ENCODE data around the gene PDS5A.
"Not testable (repeated sequence)": the region's sequence is repeated elsewhere in the genome, so short reads cannot be mapped to it uniquely, and the experiment has no call there.

PDS5A gene

DNA sequence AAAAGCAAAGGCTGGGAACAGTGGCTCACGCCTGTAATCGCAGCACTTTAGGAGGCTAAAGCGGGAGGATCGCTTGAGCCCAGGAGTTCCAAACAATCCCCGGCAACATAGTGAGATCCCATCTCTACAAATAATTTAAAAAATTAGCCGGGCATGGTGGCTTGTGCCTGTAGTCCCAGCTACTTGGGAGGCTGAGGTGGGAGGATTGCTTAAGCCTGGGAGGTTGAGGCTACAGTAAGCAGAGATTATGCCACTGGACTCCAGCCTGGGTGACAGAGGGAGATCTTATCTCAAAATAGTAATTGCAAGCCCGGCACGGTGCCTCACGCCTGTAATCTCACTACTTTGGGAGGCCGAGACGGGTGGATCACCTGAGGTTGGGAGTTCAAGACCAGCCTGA, 139.3 kb downstream of the PDS5A start:
- not testable (repeated sequence) for DNase-seq (ENCODE audit: low read depth in 2 of 2)

DNA sequence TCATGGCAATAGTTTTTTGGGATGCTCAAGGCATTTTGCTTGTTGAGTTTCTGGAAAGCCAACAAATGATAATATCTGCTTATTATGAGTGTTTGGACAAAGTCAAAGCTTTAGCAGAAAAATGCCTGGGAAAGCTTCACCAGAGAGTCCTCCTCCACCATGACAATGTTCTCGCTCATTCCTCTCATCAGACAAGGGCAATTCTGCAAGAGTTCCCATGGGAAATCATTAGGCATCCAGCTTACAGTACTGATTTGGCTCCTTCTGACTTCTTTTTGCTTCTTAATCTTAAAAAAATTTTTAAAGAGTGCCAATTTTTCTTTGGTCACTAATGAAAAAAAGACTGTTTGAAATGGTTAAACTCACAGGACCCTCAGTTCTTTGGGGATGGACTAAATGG, 143.4 kb downstream of the PDS5A start:
- DNase-seq (ENCODE audit: low read depth in 2 of 2) = no peak

DNA sequence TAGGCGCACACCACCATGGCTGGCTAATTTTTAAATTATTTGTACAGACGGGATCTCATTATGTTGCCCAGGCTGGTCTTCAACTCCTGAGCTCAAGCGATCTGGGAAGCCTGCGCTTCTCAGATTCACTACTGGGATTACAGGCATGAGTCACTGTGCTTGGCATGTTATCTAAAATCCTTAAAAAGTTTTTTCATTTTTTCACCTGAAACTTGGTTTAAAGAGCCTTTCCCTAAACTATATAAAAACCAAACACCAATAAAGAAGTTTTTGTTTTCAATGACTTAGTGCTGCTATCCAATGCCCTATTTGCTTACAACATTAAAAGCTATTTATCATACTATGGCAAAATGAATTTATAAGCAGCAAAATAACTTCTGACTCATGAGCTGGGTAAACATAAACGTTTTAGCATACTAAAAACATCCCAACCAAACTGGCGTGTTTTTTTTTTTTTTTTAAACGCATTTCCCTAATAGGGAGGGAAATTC, 151.9 kb downstream of the PDS5A start:
- DNase-seq (ENCODE audit: low read depth in 2 of 2) = no peak

DNA sequence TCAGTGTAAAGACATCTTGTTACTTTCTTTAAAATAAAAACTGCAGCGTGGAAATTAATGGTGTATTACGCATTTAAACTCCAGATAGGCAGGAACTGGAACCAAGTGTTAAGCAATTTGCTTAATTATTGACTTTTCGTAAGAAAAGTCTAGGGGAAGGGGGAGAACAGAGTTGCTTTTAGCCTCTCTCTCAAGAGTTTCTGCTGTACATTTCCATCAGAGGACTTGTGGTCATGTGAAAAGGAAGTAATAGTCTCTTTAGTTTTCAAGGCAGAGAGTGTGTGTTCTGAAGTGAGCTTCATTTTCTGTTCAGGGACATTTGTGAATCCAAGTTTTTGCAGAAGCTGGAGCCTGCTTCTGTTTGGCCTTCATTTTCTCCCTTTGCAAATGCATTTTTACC, 152.6 kb downstream of the PDS5A start:
- no peak for DNase-seq (ENCODE audit: low read depth in 2 of 2)

DNA sequence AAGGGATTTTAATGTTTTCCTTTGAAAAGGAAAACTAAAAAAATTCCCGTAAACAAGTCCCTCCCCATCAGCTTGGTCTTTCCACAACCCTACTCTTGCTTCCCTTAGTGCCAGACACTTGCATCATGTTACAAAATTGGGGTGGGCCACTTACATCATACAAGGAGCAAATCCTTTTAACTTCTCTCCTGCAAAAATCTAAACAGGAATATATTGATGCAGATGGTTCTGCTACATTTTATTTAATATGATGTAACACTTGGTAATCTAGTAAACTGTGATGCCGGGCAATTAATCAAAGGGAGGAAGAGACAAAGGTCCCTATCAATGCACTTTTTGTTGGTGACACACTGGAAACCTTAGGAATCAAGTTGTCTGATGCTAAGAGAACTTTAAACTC, 154.5 kb downstream of the PDS5A start:
- DNase-seq (ENCODE audit: low read depth in 2 of 2) = no peak

DNA sequence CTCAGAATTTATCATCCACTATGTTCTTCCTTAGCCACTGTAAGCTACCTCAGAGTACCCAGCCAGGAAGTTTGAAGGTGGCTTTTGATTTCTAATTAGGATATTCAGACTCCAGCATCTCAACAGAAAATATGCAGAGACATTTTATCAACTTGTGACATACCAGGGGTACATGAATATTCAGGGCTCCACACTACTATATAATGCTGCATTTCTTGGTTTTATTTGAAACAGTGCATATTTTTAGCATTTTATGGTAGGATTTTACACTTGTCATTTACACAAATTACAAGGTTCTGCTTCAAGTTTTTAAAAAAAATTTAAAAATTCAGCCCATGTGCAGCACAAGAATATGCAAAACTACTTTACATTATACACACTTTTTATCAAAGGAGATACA, 155.0 kb downstream of the PDS5A start:
- no peak for DNase-seq (ENCODE audit: low read depth in 2 of 2)

DNA sequence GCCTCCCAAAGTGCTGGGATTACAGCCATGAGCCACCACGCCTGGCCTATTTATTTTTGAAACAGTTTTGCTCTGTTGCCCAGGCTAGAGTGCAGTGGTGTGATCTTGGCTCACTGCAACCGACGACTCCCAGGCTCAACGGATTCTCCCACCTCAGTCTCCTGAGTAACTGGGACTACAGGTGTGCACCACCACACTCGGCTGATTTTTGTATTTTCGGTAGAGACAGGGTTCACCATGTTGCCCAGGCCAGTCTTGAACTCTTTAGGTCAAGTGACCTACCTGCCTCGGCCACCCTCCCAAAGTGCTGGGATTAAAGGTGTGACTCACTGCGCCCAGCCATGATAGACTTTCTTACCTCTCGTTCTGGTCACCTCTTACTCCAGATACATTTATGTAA, 155.8 kb downstream of the PDS5A start:
- DNase-seq (ENCODE audit: low read depth in 2 of 2) = no peak

DNA sequence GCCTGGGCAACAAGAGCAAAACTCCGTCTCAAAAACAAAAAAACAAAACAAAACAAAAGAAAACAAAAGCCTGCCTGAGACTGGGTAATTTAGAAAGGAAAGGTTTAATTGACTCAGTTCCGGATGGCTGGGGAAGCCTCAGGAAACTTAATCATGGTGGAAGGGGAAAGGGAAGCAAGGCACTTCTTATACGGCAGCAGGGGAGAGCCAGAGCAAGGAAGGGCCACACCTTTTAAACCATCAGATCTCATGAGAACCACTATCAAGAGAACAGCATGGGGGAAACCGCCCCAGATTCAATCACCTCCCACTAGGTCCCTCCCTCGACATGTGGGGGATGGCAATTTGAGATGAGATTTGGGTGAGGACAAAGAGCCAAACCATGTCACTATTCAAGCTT, 157.5 kb downstream of the PDS5A start:
- no peak for DNase-seq (ENCODE audit: low read depth in 2 of 2)

DNA sequence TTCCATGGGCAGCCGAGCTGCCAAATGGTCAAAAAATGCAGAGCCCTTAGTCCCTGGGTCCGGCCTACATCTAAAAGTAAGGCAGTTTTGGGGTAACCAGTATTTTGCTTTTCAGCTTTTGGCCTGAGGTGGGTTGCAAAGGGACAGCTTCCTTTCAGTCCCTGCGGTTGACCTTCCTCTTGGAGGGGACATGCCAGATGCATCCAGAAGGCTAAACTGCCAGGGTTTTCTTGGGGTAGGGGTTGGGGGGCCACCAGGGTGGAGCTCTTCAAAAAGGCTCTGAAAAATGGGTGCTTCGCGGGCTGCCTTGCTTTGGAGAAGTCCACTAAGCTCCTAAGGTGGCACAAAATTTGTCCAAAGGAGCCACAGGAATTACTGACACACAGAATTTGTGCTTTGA, 159.1 kb downstream of the PDS5A start:
- no peak for DNase-seq (ENCODE audit: low read depth in 2 of 2)

DNA sequence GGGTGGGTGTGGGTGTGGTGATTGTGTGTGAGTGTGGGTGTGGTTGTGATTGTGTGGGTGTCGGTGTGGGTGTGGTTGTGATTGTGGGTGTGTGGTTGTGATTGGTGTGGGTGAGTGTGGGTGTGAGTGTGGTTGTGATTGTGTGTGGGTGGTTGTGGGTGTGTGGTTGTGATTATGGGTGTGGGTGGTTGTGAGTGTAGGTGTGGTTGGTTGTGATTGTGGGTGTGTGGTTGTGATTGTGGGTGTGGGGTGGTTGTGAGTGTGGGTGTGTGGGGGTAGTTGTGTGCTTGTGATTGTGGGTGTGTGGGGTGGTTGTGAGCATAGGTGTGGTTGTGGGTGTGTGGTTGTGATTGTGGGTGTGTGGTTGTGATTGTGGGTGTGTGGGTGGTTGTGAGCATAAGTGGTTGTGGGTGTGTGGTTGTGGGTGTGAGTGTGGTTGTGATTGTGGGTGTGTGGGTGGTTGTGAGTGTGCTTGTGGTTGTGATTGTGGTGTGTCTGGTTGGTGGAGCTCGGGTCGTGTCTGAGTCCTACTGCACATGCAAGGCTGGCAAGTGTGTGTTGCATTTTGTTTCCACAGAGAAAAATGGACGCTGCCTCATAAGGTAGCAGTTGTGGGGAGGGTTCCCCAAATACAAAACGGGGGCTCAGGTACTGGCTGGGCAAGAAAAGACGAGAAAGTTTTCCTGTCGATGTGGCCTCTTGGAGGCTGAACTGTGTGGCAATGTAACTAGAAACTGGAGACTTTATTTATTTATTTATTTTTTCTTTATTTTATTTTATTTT, 163.1 kb downstream of the PDS5A start:
- DNase-seq (ENCODE audit: low read depth in 2 of 2) = no peak

DNA sequence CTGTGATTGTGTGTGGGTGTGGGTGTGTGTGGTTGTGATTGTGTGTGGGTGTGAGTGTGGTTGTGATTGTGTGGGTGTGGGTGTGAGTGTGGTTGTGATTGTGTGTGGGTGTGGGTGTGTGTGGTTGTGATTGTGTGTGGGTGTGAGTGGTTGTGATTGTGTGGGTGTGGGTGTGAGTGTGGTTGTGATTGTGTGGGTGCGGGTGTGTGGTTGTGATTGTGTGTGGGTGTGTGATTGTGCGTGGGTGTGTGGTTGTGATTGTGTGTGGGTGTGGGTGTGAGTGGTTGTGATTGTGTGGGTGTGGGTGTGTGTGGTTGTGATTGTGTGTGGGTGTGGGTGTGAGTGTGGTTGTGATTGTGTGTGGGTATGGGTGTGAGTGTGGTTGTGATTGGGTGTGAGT, 163.9 kb downstream of the PDS5A start:
- DNase-seq (ENCODE audit: low read depth in 2 of 2) = not testable (repeated sequence)

DNA sequence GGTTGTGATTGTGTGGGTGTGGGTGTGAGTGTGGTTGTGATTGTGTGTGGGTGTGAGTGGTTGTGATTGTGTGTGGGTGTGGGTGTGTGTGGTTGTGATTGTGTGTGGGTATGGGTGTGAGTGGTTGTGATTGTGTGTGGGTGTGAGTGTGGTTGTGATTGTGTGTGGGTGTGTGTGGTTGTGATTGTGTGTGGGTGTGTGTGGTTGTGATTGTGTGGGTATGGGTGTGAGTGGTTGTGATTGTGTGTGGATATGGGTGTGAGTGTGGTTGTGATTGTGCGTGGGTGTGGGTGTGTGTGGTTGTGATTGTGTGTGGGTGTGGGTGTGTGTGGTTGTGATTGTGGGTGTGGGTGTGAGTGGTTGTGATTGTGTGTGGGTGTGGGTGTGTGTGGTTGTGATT, 164.7 kb downstream of the PDS5A start:
- DNase-seq (ENCODE audit: low read depth in 2 of 2) = not testable (repeated sequence)

DNA sequence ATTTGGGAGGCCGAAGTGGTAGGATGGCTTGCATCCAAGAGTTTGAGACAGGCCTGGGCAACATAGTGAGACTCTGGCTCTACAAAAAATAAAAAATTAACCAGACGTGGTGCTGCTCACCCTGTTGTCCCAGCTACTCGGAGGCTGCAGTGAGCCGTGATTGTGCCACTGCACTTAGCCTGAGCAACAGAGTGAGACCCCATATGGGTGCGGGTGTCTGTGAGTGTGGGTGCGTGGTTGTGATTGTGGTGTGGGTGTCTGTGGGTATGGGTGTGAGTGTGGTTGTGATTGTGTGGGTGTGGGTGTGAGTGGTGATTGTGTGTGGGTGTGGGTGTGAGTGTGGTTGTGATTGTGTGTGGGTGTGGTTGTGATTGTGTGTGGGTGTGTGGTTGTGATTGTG, 165.2 kb downstream of the PDS5A start:
- no peak for DNase-seq (ENCODE audit: low read depth in 2 of 2)

DNA sequence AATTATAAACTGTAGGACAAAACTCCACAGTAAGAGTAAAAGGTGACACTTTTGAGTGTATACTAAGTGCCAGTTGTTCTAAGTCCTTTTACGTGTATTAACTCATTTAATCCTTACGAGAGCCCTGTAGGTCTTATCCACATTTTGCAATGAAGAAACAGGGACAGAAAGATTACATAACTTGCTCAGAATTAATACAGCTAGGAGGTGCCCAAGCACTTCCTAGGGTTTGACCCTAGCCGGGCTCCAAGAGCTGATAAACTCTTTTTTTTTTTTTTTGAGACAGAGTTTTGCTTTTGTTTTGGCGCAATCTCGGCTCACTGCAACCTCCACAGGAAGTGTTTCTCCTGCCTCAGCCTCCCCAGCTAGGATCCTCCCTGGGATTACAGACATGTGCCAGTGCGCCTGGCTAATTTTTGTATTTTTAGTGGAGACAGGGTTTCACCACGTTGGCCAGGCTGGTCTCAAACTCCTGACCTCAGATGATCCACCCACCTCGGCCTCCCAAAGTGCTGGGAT, 169.4 kb downstream of the PDS5A start:
- DNase-seq (ENCODE audit: low read depth in 2 of 2) = no peak

DNA sequence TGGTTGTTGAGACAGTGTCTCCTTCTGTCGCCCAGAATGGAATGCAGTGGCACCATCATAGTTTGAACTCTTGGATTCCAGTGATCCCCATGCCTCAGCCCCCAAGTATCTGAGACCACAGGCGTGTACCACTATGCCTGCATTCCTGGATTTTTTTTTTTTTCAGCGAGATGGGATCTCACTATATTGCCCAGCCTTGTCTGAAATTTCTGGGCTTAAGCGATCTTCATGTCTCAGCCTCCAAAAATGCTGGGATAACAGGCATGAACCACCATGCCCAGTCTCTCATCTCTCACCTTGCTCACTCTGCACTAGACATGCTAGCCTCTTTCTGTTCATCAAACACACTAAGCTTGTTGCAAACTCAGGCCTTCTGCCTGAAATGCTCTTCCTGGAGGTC, 175.7 kb downstream of the PDS5A start:
- no peak for DNase-seq (ENCODE audit: low read depth in 2 of 2)

DNA sequence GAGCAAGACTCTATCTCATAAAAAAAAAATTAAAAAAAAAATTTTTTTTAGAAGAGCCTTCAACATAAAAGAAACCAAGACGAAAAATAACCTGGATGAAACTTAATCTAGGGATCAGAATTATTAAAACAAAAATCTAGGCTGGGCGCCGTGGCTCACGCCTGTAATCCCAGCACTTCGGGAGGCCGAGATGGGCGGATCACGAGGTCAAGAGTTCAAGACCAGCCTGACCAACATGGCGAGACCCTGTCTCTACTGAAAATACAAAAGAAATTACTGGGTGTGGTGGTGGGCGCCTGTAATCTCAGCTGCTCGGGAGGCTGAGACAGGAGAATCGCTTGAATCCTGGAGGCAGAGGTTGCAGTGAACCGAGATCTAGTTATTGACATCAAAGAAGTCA, 184.7 kb downstream of the PDS5A start:
- DNase-seq (ENCODE audit: low read depth in 2 of 2) = not testable (repeated sequence)

DNA sequence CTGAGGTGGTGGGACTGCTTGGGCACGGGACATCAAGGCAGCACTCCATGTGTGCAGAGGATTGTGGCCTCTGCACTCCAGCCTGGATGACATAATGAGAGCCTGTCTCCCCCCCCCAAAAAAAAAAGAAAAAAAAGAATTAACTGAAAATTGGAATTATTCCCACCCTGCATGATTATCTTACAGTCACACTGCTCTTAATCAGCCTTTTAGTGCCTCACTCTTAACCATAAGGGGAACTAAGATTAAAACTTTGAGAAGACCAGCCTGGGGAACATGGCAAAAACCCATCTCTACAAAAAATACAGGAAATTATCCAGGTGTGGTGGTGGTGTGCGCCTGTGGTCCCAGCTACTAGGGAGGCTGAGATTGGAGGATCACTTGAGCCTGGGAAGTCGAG, 185.2 kb downstream of the PDS5A start:
- no peak for DNase-seq (ENCODE audit: low read depth in 2 of 2)

DNA sequence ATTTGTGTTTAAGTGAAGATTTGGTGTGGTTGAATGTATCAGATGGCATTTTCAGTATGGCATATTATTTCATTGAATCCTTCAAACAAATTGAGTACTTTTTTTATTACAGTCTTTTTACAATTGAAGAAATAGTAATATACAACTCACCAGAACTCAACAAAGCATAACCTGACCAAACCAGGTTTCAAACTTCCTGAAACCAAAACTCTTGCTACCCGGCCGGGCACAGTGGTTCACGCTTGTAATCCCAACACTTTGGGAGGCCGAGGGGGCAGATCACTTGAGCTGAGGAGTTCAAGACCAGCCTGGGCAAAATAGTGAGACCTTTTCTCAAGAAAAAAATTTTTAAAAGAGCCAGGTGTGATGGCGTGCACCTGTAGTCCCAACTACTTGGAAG, 185.6 kb downstream of the PDS5A start:
- no peak for DNase-seq (ENCODE audit: low read depth in 2 of 2)

DNA sequence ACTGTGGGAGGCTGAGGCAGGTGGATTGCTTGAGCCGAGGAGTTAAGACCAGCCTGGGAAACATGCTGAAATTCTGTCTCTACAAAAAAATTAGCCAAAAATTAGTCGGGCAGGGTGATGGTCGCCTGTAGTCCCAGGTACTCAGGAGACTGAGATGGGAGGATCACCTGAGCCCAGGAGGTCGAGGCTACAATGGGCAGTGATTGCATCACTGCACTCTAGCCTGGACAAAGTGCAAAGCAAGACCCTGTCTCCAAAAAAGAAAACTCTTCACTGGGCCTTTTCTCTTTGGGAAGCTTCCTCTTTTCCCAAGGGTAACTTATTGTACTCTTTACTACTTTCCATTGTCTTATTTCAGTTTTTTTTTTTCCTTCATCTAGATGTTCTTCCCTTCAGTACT, 190.9 kb downstream of the PDS5A start:
- no peak for DNase-seq (ENCODE audit: low read depth in 2 of 2)

DNA sequence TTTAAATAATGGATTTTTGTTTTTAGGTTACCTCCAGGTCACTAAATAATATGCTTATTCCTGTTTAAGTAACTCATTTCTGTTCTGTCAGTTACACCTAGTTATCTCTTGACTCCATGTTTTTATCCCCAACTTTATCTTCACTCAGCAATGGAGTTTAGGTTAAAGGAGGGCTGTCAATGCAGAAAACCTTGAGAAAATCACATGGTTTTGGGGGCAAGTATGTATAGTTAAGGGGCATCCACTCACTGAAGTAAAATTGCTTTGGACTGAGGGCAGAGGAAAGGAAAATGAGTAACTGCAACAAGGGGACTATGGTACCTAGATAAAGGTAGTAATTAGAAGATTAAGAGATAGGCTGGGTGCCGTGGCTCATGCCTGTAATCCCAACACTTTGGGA, 192.6 kb downstream of the PDS5A start:
- DNase-seq (ENCODE audit: low read depth in 2 of 2) = no peak

DNA sequence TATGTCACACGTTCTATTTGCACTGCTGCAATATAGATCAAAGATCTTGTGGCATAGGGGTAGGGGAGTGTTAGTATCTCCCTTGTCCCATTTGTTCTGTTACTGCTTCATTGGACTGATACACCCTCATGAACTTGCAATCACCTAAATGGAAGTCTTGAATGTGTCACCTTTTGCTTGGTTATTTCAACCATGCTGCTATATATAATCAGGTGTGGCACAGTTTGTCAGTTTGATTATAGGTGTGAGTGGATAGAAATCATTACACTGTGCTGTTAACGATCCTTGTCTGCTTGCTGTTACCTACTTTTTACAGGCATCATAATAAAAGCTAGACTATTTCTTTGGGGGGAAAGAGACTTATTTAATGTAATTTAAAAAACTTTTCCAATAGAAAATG, 195.7 kb downstream of the PDS5A start:
- DNase-seq (ENCODE audit: low read depth in 2 of 2) = not testable (repeated sequence)

All from stimulated activated CD4-positive, alpha-beta T cell treated with anti-CD3 and anti-CD28 coated beads, Interleukin-1b, Interleukin-23, amount 100 ng/mL, for 1 hour (primary cell).